ENCODE data around the gene CPED1. TPM values are rescaled to one million over a fixed set of nuclear protein-coding genes. Genes with fewer than 3 reads are reported as not detected.

The CPED1 gene
- total RNA-seq, 1 donor from 2014 or later = 0.09 TPM

DNA sequence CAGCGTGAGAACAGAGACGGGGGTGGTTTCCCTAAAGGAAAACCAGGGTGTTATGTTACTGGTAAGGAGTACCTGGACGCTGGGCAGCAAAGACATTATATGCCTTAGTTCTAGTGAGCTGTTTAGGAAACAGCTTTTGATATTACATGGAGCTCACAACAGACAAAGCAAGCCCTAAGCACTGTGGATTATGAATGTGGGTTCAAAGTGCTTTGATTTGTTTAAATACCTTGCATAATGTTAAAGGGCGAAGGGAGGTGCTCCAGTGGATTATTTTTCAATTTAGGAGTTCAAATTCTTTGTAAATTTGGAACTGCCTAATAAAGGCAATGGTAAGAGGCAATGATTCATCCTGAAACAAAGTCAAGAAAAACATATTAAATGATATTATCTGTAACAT, 354.1 kb downstream of the CPED1 start:
- no peak for ATAC-seq (ENCODE audit: low read depth)
- CTCF ChIA-PET = interaction anchor here (1.2 kb wide), 1 partner anchor 179 kb away, joined by 3 read pairs; no protein-coding TSS in a partner anchor
- TF ChIP-seq, protein P1, sequence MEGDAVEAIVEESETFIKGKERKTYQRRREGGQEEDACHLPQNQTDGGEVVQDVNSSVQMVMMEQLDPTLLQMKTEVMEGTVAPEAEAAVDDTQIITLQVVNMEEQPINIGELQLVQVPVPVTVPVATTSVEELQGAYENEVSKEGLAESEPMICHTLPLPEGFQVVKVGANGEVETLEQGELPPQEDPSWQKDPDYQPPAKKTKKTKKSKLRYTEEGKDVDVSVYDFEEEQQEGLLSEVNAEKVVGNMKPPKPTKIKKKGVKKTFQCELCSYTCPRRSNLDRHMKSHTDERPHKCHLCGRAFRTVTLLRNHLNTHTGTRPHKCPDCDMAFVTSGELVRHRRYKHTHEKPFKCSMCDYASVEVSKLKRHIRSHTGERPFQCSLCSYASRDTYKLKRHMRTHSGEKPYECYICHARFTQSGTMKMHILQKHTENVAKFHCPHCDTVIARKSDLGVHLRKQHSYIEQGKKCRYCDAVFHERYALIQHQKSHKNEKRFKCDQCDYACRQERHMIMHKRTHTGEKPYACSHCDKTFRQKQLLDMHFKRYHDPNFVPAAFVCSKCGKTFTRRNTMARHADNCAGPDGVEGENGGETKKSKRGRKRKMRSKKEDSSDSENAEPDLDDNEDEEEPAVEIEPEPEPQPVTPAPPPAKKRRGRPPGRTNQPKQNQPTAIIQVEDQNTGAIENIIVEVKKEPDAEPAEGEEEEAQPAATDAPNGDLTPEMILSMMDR (IDR thresholded peaks at IDR 0.05) = no peak
- intact Hi-C loops (cut with micrococcal nuclease) = loop anchor here (2.0 kb wide), 1 partner anchor 16 kb away; no protein-coding TSS in a partner anchor
- DNase-seq = no peak
- Mint-ChIP-seq H3K4me3 (no peak overlapping the region), H3K4me1 (peaks cover 4% of the 10 kb centered on the region), H3K36me3 (ENCODE audit: low read depth) (peaks cover 57% of the 10 kb centered on the region), H3K27me3 (no peaks in the 10 kb centered on the region), H3K9me3 (no peaks in the 10 kb centered on the region), H3K27ac (peak overlapping the region; percentile 9)
- POLR2A ChIA-PET = no interaction called here

DNA sequence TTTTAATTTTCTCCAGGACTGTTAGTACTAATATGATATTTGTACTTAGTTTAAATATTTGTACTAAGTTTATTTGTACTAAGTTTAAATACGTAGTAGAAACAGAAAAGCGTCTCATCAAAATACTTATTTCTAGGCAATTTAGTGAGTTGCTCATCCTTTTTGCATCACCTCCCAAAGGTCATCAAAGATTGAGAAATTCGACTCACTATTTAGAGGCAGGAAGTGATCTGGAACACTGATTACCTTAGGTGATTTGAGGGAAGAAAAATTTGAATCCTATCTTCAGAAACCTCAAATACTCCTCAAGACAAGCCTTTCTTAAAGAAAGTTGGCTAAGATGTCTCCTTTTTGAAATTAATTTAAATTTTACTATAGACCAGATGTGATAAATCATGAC, 354.8 kb downstream of the CPED1 start:
- CTCF ChIA-PET = no interaction called here

DNA sequence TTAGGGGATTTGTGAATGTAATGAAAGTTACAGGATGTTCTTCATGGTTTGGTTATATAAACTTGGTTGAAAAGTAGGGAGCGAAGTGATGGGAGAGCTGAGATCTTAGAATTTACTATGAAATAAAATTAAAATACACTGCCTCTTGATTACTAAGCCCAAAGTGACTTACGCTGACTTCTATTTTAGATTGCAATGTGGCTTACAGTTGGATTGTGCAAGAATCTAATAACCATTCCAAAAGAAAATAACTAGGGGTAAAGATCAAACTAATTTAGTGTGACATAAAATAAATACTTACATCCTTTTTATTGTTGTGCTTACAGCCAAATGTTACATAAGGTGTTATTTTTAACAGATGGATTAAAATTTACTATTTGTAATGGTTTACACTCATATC, 355.6 kb downstream of the CPED1 start:
- peaks cover 48% of the 10 kb centered on the region for H3K36me3 Mint-ChIP-seq (ENCODE audit: low read depth)
- TF ChIP-seq, protein P1 (IDR thresholded peaks at IDR 0.05) = no peak
- no peaks in the 10 kb centered on the region for H3K27me3 Mint-ChIP-seq
- intact Hi-C loops (cut with micrococcal nuclease) = no loop called here
- H3K27ac Mint-ChIP-seq = no peak overlapping the region
- ATAC-seq (ENCODE audit: low read depth) (no peak), DNase-seq (no peak)
- CTCF ChIA-PET = no interaction called here
- peaks cover 4% of the 10 kb centered on the region for H3K4me1 Mint-ChIP-seq
- H3K4me3 Mint-ChIP-seq = no peak overlapping the region
- H3K9me3 Mint-ChIP-seq = no peaks in the 10 kb centered on the region
- POLR2A ChIA-PET = no interaction called here

More for the DNA sequence above, 354.8 kb downstream of the CPED1 start:
- no peak for DNase-seq
- ATAC-seq (ENCODE audit: low read depth) = no peak
- no peak overlapping the region for H3K4me3 Mint-ChIP-seq
- H3K36me3 Mint-ChIP-seq (ENCODE audit: low read depth) = peaks cover 55% of the 10 kb centered on the region
- H3K4me1 Mint-ChIP-seq = peaks cover 4% of the 10 kb centered on the region
- H3K27me3 Mint-ChIP-seq = no peaks in the 10 kb centered on the region
- TF ChIP-seq, protein P1 (IDR thresholded peaks at IDR 0.05) = no peak
- POLR2A ChIA-PET = no interaction called here
- no peaks in the 10 kb centered on the region for H3K9me3 Mint-ChIP-seq
- intact Hi-C loops (cut with micrococcal nuclease) = loop anchor here (2.0 kb wide), 1 partner anchor 15 kb away; no protein-coding TSS in a partner anchor
- H3K27ac Mint-ChIP-seq = no peak overlapping the region

DNA sequence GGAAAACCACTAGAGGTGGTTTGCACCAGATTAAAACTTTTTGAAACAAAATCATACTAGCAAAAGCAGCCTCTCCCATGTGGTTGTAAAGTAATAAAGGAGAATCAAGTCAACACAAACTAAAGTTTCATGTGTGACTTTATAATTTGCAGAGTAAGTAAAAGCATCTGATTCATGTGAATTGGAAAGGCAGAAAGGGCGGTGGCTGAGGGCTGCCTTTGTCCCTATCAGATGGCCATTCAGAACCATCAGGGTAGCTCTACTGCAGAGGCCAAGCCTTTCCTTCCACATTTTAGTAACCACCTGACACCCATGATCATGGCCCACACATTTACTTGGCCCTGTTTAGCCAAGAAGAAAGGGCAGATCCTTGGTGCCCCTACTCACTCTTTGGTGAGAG, 356.0 kb downstream of the CPED1 start:
- H3K4me3 Mint-ChIP-seq = no peak overlapping the region
- peaks cover 45% of the 10 kb centered on the region for H3K36me3 Mint-ChIP-seq (ENCODE audit: low read depth)
- peaks cover 4% of the 10 kb centered on the region for H3K4me1 Mint-ChIP-seq
- peak overlapping the region; percentile 56 for H3K27ac Mint-ChIP-seq
- H3K27me3 Mint-ChIP-seq = no peaks in the 10 kb centered on the region
- ChIA-PET POLR2A (no interaction called here), CTCF (no interaction called here)
- no peaks in the 10 kb centered on the region for H3K9me3 Mint-ChIP-seq
- TF ChIP-seq, protein P1 (IDR thresholded peaks at IDR 0.05) = no peak
- ATAC-seq (ENCODE audit: low read depth) (no peak), DNase-seq (no peak)
- intact Hi-C loops (cut with micrococcal nuclease) = no loop called here

Other genes starting within 250 kb of the CPED1 start
- gene TSPAN12, start 130.6 kb upstream of the CPED1 start, total RNA-seq = not detected in 2 replicates
- 32.7 and 36.1 TPM in 2 replicates for gene ING3, start 37.9 kb upstream of the CPED1 start, total RNA-seq